CD4-positive, alpha-beta T cell treated with Interleukin-4 for 4 hours (primary cell): Measurements from ENCODE around the gene SLC7A6OS.

ENCODE experiments used
- DNase-seq: peaks from one replicate; pipeline ENCODE4 v3.0.0-alpha.2; 2020

The SLC7A6OS gene

GRCh38 chr16:68249371-68249770, 61.4 kb downstream of the SLC7A6OS start:
- DNase-seq, result no peak
